GM18505 (cell line): ENCODE data around the gene CACYBP.

Source experiments
- ATAC-seq: cut with Tn5 transposase; IDR thresholded peaks from one replicate; pipeline ENCODE4 v1.9.1; 2021; ENCODE audit not compliant: unreplicated experiment
- POLR2A ChIP-seq: IDR thresholded peaks from 4 replicates; pipeline ENCODE4 v1.6.1; 2011; ENCODE audit warnings: borderline replicate concordance; ENCODE audit not compliant: insufficient read depth, insufficient read length; ENCODE audit errors: extremely low read depth

Gene CACYBP

DNA sequence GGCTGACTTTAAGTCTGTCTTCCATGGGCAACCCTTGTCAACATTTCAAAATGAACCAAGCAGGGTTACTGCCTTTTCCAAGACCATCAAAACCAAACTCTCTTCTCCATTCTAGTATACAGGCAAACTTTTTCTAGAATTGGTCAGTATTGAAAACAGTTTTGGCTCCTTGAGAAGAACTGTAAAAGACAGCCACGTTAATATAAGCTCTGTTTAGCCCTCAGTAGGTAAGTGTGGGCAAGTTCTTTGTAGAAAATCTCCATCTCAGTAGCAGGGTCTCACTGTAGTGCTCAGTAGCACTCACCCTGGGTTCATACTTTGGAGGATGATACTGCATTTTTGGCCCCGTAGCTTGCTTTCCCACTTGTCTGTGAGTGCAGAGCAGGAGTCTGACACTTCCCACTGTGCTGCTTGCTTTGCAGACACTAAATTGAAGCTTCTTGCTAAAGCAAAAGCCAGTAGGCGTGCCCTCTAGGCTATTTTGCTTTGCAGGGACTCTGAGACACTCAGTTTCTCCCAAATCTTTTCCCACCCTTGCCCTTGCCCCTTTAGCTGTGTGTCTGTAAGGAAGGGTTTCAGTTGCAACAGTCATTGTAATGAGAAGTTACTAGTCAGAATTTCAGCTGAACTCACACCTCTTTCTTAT, 34.3 kb upstream of the CACYBP start:
- no peak for ATAC-seq
- no peak for TF ChIP-seq POLR2A

DNA sequence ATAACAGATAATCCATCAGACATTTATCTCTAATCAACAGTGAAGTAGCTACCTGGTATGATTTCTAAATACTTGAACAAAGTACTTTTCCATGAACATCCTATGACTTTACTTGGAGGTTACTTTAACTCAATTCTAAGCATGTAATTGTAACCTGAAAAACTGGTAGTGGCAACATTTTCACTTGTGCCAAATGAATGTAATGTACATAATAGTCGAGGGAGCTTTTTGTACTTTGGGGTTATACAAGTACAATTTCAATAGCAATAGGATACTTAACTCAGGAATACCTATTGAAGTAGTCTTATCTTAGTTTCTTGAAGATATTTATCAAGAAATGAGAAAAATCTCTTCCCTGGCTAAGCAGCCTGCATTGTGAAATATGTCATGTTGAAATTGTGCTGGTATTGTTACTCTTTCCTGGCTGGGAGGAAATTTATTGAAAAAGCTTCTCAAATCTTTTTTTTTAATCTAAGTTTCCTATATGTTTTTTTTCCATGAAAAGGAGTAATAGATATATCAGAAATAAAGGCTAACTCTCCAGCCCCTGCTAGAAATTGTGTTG, 33.7 kb upstream of the CACYBP start:
- no peak for ATAC-seq
- no peak for TF ChIP-seq POLR2A

DNA sequence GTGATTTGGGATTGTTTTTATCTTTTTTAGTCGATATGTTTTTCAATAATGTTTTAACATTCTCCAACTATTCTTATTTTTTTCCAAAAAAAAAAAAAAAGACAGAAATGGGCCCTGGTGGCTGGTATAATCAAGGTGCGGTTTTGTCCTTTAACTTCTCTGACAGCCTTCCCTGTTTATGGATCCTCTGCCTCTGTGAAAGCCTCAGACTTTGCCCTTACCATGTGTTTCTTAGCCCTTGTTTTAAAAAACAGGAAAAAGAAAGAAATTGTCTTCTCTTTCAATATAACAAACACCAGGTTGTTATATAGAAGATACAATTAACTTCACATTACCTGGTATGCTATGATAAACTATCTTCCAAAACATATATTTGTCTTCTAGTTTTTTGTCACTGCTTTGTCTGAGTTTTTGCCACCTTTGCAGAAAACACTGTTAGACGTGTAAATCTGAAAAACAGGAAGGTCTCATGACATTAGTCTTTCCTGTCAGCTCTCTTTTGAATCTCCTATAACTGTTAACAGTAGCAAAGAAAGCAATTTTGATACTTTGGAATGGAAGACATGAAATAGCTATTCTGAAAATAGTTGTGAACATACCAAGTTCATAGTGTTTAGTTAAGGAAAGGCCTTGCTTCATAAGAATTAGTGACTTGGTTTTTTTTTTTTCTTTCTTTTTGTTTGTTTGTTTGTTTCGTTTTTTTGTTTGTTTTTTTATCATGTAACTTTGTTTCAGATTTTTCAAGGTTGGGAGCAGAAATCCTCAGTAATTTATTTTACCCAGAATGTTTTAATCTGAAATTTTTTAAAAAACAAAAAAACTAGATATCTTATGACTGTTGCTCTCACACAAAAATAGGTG, 31.7 kb upstream of the CACYBP start:
- TF ChIP-seq POLR2A: no peak
- ATAC-seq: no peak

DNA sequence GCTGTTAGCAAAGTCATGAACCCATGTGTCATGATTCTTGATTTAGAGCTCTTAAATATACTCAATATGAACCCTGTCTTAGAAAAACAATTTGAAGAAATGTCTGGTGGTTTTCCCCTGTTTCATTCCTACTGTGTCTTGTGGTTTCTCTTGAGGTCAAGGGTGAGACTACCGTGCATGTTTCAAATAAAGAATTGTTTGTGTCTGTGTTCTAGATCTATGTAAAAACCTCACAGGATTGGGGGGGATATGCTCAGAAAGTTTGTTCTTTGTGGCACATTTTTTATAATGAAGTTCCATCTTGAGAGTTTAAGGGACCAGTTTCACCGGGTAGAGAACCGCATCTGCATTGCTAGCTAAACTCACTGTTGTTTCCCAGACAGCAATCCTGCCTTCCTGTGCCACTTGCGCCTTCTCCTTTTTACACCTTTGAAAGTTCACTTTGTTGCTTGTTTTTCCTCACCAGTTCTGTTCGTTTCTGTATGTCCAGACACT, 30.9 kb upstream of the CACYBP start:
- TF ChIP-seq POLR2A: no peak
- peak; percentile 65 for ATAC-seq

DNA sequence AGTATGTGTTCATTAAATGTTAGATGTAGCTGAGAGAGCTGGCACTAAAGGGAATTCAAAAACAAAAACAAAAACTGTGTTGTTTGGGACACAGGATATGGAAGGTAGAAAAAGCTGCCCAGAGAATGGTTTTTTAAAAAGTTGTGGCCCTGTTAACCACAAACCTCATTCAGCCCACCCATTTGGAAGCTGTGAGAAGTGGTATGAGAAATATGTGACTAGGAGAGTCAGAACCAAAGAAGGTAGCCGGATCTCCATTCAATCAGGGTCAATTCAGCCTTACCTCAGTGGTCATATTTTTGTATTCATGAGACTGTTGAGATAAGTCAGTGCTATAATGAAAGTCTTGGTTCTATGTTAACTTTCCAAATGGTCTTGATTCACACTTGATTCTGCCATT, 29.8 kb upstream of the CACYBP start:
- no peak for TF ChIP-seq POLR2A
- ATAC-seq: no peak

DNA sequence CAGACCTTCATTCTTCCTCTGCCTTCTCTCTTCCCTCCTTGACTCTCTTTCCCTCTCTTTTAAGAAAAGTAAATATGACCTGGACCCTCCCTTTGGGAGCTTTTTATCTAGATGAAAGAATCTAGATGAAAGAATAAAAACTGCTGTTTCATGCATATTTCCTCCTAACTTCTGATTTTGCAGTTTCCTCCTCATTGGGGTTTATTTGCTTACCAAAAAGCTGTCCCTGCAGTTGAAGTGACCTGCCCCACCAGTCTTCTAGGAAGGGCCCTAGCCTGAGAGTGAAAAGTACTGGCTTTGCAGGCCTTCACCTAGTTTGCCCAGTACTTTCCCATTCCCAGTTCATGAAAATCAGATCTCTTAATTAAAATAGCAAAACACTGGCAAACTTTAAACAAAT, 28.3 kb upstream of the CACYBP start:
- no peak for TF ChIP-seq POLR2A
- no peak for ATAC-seq

DNA sequence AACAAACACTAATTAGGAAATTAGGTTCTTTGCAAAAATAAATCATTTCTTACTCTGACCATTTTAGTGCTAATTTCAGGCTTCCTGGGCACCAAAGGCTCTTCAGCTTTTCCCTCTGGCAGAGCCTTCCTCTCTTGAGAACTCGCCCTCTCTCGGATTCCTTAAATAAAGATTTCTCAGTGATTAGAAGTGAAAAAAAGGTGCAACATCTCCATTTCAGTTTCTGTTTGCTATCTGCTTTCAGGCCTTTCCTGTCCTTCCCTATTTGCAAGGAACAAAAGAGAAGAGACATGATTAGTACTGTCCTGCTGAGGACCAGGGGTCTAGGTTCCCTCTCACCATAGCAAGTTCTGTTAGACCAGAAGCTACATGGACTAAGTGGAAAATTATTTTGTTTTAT, 27.8 kb upstream of the CACYBP start:
- no peak for TF ChIP-seq POLR2A
- no peak for ATAC-seq

DNA sequence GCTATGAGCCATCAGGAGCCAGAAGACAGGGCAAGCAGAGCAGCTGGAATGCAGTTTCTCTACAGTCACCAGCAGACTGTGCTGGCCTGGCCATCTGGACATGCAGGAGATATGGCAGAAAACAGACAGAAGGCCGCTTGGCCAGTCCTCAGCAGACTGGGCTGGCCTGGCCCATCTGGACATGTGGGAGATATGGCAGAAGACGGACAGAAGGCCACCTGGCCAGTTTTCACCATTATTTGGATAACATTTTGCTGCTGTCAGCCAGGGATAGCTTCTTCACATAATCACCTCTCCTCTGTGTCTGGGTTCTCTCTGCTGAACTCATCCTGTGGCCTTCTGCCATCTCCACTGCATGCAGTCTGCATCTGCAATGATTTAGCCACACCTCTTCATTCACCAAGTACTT, 25.0 kb upstream of the CACYBP start:
- TF ChIP-seq POLR2A: no peak
- ATAC-seq: no peak

DNA sequence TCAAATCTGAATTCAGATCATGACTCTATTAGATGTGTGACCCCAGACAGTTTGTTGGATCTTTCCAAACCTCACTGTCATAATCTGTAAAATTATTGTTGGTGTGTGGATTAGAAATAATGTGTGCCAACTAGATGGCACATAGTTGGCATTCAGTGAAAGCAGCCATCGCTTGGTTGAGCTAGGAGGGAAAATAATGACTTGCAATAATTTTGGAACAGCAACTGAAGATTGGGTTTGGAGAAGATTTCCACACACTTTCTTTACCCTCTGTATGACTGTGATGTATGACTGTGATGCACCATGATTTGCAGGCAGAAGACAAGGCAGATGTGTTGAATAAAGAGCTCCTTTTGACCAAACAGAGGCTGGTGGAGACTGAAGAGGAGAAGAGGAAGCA, 24.0 kb upstream of the CACYBP start:
- TF ChIP-seq POLR2A: no peak
- no peak for ATAC-seq

DNA sequence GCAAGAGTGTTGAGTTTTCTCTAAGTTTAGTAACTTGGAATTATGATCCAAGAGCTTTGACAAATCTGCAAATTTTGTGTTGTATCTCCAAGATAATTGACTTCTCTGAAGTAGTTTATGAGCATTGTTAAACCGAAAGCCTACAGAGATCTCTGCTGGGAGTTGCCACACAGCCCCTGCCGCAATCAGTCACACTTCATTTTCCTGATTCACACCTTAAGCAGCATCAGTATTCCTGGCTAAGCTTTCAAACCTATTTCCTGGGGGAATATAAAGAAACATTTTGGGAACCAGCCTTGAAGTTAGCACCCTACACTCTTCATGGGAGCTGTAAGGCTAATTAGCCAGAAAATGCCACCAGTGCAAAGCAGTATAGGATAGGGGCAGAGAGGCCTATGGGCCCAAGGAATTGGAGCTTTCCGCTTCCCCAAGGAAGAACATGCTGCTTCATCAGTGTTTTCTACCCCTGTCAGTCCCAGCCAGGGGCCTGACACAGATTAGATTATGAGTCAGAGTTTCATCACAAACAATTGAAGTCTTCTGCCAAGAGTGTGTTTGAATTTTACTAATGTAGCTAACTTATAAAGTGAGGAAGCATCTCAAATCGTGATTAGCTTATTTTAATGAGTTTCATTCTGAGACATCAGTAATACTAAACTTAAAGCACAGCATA, 23.2 kb upstream of the CACYBP start:
- no peak for TF ChIP-seq POLR2A
- no peak for ATAC-seq

DNA sequence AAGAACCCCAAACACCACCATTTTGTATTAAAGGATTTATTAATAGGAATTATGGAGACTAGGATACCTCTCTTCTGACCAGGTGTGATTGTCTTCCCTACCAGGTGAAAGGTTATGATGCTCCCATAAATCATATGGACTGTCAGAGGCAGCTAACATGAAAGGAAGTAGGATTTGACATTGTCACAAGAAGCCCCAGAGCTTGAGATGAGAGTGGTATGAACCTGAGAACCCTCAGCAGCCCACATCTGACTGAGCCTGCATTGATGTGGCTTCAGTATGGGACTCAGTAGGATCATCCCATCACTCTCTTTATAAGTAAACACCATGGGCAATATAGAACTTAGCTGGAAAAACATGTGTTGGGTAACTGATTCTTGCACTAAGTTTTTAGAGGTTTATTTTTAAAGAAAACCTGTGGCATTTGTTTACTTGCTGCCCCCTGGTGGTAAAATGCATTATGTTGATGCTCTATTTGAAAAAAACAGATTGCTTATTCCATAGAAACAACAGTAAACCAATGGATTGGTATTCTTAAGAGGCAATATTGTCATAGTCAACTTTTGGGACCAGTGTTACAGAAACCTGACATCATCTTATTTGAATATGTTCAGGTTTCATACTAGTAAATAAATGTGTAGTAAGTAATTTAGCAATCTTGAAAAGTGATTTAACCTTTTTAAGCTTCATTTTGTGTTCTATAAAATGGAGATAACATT, 16.6 kb upstream of the CACYBP start:
- no peak for TF ChIP-seq POLR2A
- no peak for ATAC-seq

DNA sequence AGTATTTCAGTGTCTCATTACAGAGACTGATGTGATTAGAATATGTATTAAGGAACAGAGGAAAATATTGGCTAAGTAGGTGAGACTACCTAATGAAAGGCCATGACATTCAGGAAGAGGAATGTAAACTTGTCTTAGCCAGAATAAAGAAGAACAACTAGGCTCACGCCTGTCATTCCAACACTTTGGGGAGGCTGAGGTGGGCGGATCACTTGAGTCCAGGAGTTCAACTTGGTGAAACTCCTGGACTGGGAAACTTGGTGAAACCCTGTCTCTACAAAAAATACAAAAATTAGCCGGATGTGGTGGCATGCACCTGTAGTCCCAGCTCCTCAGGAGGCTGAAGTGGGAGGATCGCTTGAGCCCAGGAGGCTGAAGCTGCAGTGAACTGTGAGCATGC, 14.8 kb upstream of the CACYBP start:
- TF ChIP-seq POLR2A: no peak

DNA sequence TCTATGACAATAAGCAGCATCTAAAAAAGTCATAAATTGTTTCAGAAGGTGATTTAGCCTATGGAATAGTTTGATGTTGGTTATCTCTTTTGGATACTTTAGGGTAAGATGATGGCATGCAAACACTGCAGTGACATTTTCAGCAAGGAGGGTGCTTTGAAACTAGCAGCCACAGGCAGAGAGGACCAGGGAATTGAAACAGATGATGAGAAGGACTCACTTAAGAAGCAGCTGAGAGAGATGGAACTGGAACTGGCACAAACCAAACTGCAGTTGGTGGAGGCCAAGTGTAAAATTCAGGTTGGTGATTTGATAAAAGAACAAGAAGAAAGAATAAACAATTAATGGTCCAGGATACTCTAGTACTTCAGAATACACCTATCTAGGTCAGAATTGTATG, 11.2 kb upstream of the CACYBP start:
- ATAC-seq: no peak

More for the DNA sequence above, 14.8 kb upstream of the CACYBP start:
- no peak for ATAC-seq

More for the DNA sequence above, 11.2 kb upstream of the CACYBP start:
- TF ChIP-seq POLR2A: no peak
